Ascending aorta (tissue), 2 donors: ENCODE data around the gene NAV1. TPM values are rescaled to one million over a fixed set of nuclear protein-coding genes. Genes with fewer than 3 reads are reported as not detected.

ENCODE experiments used
- DNase-seq, 2 donors: peaks; one replicate each; pipeline ENCODE4 v3.0.0-alpha.2; 2019; ENCODE audit warnings: low spot score in 2 of 2
- H3K27ac ChIP-seq, 2 donors: fragments of 200-600 bp; sonication (generic); one replicate each; pipeline ENCODE4 v1.5.1; 2016 to 2017; ENCODE audit warnings: mild to moderate bottlenecking in 1 of 2
- H3K27me3 ChIP-seq: fragments of 200-600 bp; sonication (generic); one replicate; pipeline ENCODE4 v1.5.1; 2017
- H3K36me3 ChIP-seq, 2 donors: fragments of 200-600 bp; sonication (generic); one replicate each; pipeline ENCODE4 v1.5.1; 2016
- H3K4me1 ChIP-seq, 2 donors: fragments of 200-600 bp; sonication (generic); one replicate each; pipeline ENCODE4 v1.5.1; 2016 to 2017; ENCODE audit warnings: mild to moderate bottlenecking in 1 of 2
- H3K4me3 ChIP-seq, 2 donors: fragments of 200-600 bp; sonication (generic); one replicate each; pipeline ENCODE4 v1.5.1; 2016 to 2017; ENCODE audit warnings: mild to moderate bottlenecking in 1 of 2
- H3K9me3 ChIP-seq, 2 donors: fragments of 200-600 bp; sonication (generic); one replicate each; pipeline ENCODE4 v1.5.1; 2016
- intact Hi-C: fragments of 100-400 bp; cut with DNase I; formaldehyde crosslinking; loops from one replicate; pipeline ENCODE4 v1.15.1; 2023
- total RNA-seq: library from RNA; depleted of rRNA; stranded (reverse); fragments of >200 nt; gene quantifications from one replicate; pipeline ENCODE4 v1.1.0, GENCODE V29; 2016
- TF ChIP-seq, protein P1 (sequence below), 3 experiments: fragments of 200-600 bp in 2 of 3; fragments of 450-650 bp in 1 of 3; sonication (generic) in 2 of 3; IDR thresholded peaks; one replicate each; pipeline ENCODE4 v1.5.1; 2016 to 2019; ENCODE audit warnings: antibody characterized with exemption in 3 of 3, mild to moderate bottlenecking in 1 of 3, moderate library complexity in 1 of 3

The NAV1 gene
- total RNA-seq, 1 donor from 2014 or later, result 131 TPM

- Histone ChIP-seq H3K4me1 (peaks cover 0 to 9% of the 10 kb centered on the region in 2 donors), H3K36me3 (no peaks in the 10 kb centered on the region), H3K9me3 (no peaks in the 10 kb centered on the region), H3K27me3 (no peaks in the 10 kb centered on the region), H3K27ac (no peak overlapping the region), H3K4me3 (no peak overlapping the region)
- intact Hi-C loops, result no loop called here
- TF ChIP-seq, protein P1, sequence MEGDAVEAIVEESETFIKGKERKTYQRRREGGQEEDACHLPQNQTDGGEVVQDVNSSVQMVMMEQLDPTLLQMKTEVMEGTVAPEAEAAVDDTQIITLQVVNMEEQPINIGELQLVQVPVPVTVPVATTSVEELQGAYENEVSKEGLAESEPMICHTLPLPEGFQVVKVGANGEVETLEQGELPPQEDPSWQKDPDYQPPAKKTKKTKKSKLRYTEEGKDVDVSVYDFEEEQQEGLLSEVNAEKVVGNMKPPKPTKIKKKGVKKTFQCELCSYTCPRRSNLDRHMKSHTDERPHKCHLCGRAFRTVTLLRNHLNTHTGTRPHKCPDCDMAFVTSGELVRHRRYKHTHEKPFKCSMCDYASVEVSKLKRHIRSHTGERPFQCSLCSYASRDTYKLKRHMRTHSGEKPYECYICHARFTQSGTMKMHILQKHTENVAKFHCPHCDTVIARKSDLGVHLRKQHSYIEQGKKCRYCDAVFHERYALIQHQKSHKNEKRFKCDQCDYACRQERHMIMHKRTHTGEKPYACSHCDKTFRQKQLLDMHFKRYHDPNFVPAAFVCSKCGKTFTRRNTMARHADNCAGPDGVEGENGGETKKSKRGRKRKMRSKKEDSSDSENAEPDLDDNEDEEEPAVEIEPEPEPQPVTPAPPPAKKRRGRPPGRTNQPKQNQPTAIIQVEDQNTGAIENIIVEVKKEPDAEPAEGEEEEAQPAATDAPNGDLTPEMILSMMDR (IDR thresholded peaks at IDR 0.05), result no peak
- DNase-seq, result peak in 1 of 2 donors; percentile 57
These were observed 29.3 kb downstream of the NAV1 start for GRCh38 chr1:201568265-201568664.

- Histone ChIP-seq H3K4me3 (no peak overlapping the region), H3K4me1 (peaks cover 0 to 9% of the 10 kb centered on the region in 2 donors), H3K9me3 (no peaks in the 10 kb centered on the region), H3K27me3 (no peaks in the 10 kb centered on the region), H3K36me3 (no peaks in the 10 kb centered on the region), H3K27ac (no peak overlapping the region)
- intact Hi-C loops, result no loop called here
- TF ChIP-seq, protein P1 (IDR thresholded peaks at IDR 0.05), result no peak
- peak in 1 of 2 donors; percentile 54 for DNase-seq
These were observed 29.9 kb downstream of the NAV1 start for GRCh38 chr1:201568859-201569294.

DNA sequence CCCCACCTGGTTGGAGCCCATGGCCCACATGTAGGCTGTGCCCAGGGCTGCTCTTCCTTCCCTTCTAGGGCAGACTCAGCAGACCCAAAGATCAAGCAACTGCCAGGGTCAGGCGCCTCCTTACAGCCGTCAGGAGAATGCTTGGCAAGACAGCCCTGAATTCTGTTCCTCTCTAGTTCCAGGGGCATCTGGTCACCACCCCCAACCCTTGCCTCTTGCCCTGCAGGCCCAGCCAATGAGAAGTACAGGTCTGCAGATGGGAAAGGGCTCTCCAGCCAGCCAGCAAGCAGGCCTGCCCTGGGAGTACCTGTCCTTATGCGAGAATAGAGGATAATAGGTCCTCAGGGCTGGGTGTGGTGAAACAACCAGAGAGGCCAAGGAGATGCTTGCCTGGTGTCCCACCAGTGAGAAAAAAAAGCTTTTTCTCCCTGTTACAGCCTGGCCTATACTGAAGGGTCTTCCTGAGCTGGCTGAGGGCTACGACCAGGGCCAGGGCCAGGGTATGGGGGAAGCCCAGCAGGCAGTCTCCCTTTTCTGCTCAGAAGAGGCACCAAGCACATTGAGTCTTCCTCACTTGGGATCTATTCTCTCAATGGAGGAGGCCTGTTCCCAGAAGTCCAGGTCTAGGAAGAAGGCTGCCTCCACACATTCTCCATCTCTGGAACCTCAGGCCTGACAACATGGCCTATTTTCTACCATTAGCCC is 31.4 kb downstream of the NAV1 start:
- no peak overlapping the region for H3K4me3 ChIP-seq
- H3K36me3 ChIP-seq, result no peaks in the 10 kb centered on the region
- no peaks in the 10 kb centered on the region for H3K9me3 ChIP-seq
- H3K4me1 ChIP-seq, result peaks cover 0 to 9% of the 10 kb centered on the region in 2 donors
- intact Hi-C loops, result no loop called here
- no peak overlapping the region for H3K27ac ChIP-seq
- H3K27me3 ChIP-seq, result no peaks in the 10 kb centered on the region
- DNase-seq, result peak in 1 of 2 donors; percentile 54
- TF ChIP-seq, protein P1 (IDR thresholded peaks at IDR 0.05), result no peak

- TF ChIP-seq, protein P1 (IDR thresholded peaks at IDR 0.05), result no peak
- intact Hi-C loops, result no loop called here
- H3K27me3 ChIP-seq, result no peaks in the 10 kb centered on the region
- H3K36me3 ChIP-seq, result no peaks in the 10 kb centered on the region
- H3K4me3 ChIP-seq, result no peak overlapping the region
- no peaks in the 10 kb centered on the region for H3K9me3 ChIP-seq
- H3K27ac ChIP-seq, result no peak overlapping the region
- peak in 1 of 2 donors; percentile 51 for DNase-seq
- peaks cover 0 to 2% of the 10 kb centered on the region in 2 donors for H3K4me1 ChIP-seq
These were observed 32.1 kb downstream of the NAV1 start for GRCh38 chr1:201570886-201571624.

DNA sequence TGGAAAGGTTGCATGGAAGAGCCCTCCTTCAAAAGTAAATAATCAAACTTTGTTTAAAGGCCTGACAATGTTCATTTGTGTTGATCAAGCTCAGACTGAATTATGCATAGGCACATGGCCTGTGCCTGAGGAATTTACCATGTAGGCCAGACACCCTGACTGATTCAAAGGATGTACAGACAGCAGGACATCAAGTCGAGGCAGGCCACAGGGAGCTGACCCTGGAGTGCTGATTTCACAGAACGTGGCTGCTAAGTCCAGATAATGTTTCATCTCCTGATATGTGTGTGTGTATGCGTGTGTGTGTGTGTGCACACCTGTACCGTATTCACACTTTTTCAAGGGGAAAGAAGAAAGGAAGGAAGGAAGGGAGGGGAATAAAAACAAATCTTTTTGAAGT is 34.1 kb downstream of the NAV1 start:
- Histone ChIP-seq H3K4me1 (no peaks in the 10 kb centered on the region), H3K9me3 (no peaks in the 10 kb centered on the region), H3K27ac (no peak overlapping the region), H3K4me3 (no peak overlapping the region), H3K27me3 (no peaks in the 10 kb centered on the region), H3K36me3 (no peaks in the 10 kb centered on the region)
- intact Hi-C loops, result no loop called here
- TF ChIP-seq, protein P1 (IDR thresholded peaks at IDR 0.05), result no peak
- DNase-seq, result peak in 1 of 2 donors; percentile 19
